Occipital lobe (tissue), 2 donors: ENCODE data around the gene ITGB7. TPM values are rescaled to one million over a fixed set of nuclear protein-coding genes. Genes with fewer than 3 reads are reported as not detected.
"Not testable (repeated sequence)": the region's sequence is repeated elsewhere in the genome, so short reads cannot be mapped to it uniquely, and the experiment has no call there.

Experiments
- DNase-seq: peaks from one replicate; lab custom pipeline; 2025; lab: John Stamatoyannopoulos, UW
- total RNA-seq: library from RNA; depleted of rRNA; stranded (reverse); fragments of >200 nt; gene quantifications from one replicate; pipeline ENCODE4 v1.2.3, GENCODE V29; 2014

ITGB7 gene
- total RNA-seq, 1 donor from 2014 or later: not detected

- no peak for DNase-seq
These were observed 11.7 kb upstream of the ITGB7 start for GRCh38 chr12:53218551-53219291.

GRCh38 chr12:53217931-53218307 is 10.9 kb upstream of the ITGB7 start:
- DNase-seq: no peak

- DNase-seq: no peak
These were observed 10.2 kb upstream of the ITGB7 start for GRCh38 chr12:53217051-53217930.

- no peak for DNase-seq
These were observed 8.4 kb upstream of the ITGB7 start for GRCh38 chr12:53215497-53215896.

- DNase-seq: no peak
These were observed 7.8 kb upstream of the ITGB7 start for GRCh38 chr12:53214687-53215455.

GRCh38 chr12:53214221-53214620 is 7.2 kb upstream of the ITGB7 start:
- no peak for DNase-seq

- DNase-seq: peak; percentile 57
These were observed 6.3 kb upstream of the ITGB7 start for GRCh38 chr12:53213348-53213747.

GRCh38 chr12:53212931-53213330 is 5.9 kb upstream of the ITGB7 start:
- no peak for DNase-seq

- no peak for DNase-seq
These were observed 4.7 kb upstream of the ITGB7 start for GRCh38 chr12:53211476-53212381.

GRCh38 chr12:53210843-53211242 is 3.8 kb upstream of the ITGB7 start:
- no peak for DNase-seq

GRCh38 chr12:53208877-53209463 is 1.9 kb upstream of the ITGB7 start:
- no peak for DNase-seq

- DNase-seq: no peak
These were observed 1.4 kb upstream of the ITGB7 start for GRCh38 chr12:53208435-53208834.

GRCh38 chr12:53205747-53206419 is 1.2 kb downstream of the ITGB7 start:
- no peak for DNase-seq

- no peak for DNase-seq
These were observed 2.7 kb downstream of the ITGB7 start for GRCh38 chr12:53204351-53204750.

- not testable (repeated sequence) for DNase-seq
These were observed 4.7 kb downstream of the ITGB7 start for GRCh38 chr12:53202316-53202715.

- DNase-seq: no peak
These were observed 5.4 kb downstream of the ITGB7 start for GRCh38 chr12:53201639-53202038.

GRCh38 chr12:53201177-53201541 is 5.9 kb downstream of the ITGB7 start:
- DNase-seq: no peak

GRCh38 chr12:53200458-53201176 is 6.4 kb downstream of the ITGB7 start:
- no peak for DNase-seq

- DNase-seq: no peak
These were observed 7.0 kb downstream of the ITGB7 start for GRCh38 chr12:53200107-53200457.
